ENCODE data around the gene CD302. TPM values are rescaled to one million over a fixed set of nuclear protein-coding genes. Genes with fewer than 3 reads are reported as not detected.
A peak's percentile ranks its signal among the peaks of the same experiment; 100 is the strongest.

CD302 gene
- polyA plus RNA-seq = not detected in 2 replicates
- not detected in 2 replicates for polyA minus RNA-seq

DNA sequence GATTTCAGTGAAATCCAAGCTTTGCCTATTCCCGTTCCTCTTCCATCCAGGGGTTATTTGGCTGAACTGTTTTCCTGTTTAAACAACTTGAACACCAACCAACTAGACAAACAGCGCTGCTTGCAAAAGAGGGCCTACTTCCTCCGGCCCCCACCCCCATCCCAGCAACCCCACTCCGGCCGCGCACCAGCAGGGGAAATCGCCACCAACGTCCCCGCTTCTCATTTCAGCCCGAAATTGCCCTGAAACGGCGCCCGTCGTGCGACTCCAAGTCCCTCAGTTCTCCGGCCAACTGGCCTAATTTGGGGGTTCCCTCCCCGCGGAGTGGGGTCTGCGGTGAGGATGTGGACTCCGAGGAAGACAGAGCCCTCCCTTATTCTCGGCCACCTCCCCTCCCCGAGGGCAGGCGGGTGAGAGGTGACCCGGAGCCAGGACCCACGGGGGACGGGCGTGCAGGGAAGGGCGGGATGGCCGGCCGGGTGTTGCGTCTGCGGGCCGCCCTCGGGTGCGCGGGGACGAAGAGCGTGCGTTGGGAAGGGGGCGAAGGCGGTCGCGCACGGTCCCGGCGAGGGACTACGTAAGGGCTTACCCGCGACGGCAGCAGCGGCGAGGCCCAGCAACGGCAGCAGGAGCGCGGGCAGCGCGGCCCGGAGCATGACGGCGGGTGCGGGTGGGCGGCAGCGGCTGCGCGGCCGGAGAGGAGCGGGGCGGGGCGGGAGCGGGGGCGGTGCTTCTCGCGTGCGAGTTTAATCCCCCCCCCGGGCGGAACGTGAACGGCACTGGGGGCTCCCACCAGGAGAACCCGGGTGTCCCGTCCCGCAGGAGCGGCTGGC is at the start of gene CD302:
Gene CD302 (minus strand): TSS at position 666 of the 833 bp plus-strand sequence. CDS start 10 bp downstream, at position 656.
- H3F3A ChIP-seq (ENCODE audit: insufficient read depth, low read length, poor library complexity, severe bottlenecking) = no peaks in the 10 kb centered on the region
- H3K4me3 ChIP-seq (ENCODE audit: low read length) = peak within 1 kb of the TSS; percentile 51
- no peak within 1 kb of the TSS for H3K4me2 ChIP-seq (ENCODE audit: low read length)
- no peaks in the 10 kb centered on the region for H3K9me2 ChIP-seq (ENCODE audit: insufficient read depth, low read length)
- H3K9me3 ChIP-seq (ENCODE audit: low read length) = no peaks in the 10 kb centered on the region
- H2AFZ ChIP-seq (ENCODE audit: low read depth, low read length) = no peak within 1 kb of the TSS
- no peaks in the 10 kb centered on the region for H3K36me3 ChIP-seq (ENCODE audit: insufficient read depth, low read length)
- H3K27ac ChIP-seq (ENCODE audit: low read length) = no peak within 1 kb of the TSS
- H4K20me1 ChIP-seq (ENCODE audit: insufficient read depth) = no peaks in the 10 kb centered on the region
- H3K79me2 ChIP-seq (replicated peaks; ENCODE audit: insufficient read depth, low read length) = no peaks in the 10 kb centered on the region
- no peak within 1 kb of the TSS for H3K9ac ChIP-seq (ENCODE audit: low read length)
- TF ChIP-seq RAD21 (conservative IDR thresholded peaks at IDR 0.05) = no peak
- peak; percentile 11 for TF ChIP-seq POLR2AphosphoS5 (IDR thresholded peaks at IDR 0.05)
- peaks cover 40% of the 10 kb centered on the region for H3K27me3 ChIP-seq (ENCODE audit: insufficient read depth, low read depth, low read length)

DNA sequence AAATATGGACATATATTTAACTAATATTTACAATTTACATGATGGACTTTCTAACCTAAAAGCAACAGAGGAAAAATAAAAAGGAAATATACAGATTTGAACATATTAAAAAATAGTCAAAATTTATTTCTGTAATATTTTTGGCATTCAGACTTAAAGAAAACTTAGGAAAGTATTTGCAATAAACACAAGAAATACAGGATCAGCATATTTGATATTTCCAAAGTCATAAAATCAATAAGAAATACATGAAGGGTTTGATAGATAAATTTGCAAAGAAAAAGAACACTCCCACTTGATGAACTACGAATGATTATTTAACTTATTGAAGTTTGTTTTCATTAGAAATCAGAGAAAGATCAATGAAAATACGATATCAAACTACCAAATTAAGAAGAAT is 48.6 kb upstream of the CD302 start:
- Histone ChIP-seq H3K79me2 (replicated peaks; ENCODE audit: insufficient read depth, low read length) (no peaks in the 10 kb centered on the region), H3K27ac (ENCODE audit: low read length) (no peak overlapping the region), H3K9me2 (ENCODE audit: insufficient read depth, low read length) (no peaks in the 10 kb centered on the region), H3K9ac (ENCODE audit: low read length) (no peak overlapping the region), H2AFZ (ENCODE audit: low read depth, low read length) (no peak overlapping the region), H3K9me3 (ENCODE audit: low read length) (no peaks in the 10 kb centered on the region), H3K4me3 (ENCODE audit: low read length) (no peak overlapping the region), H3K4me2 (ENCODE audit: low read length) (no peak overlapping the region), H4K20me1 (ENCODE audit: insufficient read depth) (no peaks in the 10 kb centered on the region), H3F3A (ENCODE audit: insufficient read depth, low read length, poor library complexity, severe bottlenecking) (no peaks in the 10 kb centered on the region), H3K36me3 (ENCODE audit: insufficient read depth, low read length) (no peaks in the 10 kb centered on the region), H3K27me3 (ENCODE audit: insufficient read depth, low read depth, low read length) (no peaks in the 10 kb centered on the region)
- TF ChIP-seq, protein P1, sequence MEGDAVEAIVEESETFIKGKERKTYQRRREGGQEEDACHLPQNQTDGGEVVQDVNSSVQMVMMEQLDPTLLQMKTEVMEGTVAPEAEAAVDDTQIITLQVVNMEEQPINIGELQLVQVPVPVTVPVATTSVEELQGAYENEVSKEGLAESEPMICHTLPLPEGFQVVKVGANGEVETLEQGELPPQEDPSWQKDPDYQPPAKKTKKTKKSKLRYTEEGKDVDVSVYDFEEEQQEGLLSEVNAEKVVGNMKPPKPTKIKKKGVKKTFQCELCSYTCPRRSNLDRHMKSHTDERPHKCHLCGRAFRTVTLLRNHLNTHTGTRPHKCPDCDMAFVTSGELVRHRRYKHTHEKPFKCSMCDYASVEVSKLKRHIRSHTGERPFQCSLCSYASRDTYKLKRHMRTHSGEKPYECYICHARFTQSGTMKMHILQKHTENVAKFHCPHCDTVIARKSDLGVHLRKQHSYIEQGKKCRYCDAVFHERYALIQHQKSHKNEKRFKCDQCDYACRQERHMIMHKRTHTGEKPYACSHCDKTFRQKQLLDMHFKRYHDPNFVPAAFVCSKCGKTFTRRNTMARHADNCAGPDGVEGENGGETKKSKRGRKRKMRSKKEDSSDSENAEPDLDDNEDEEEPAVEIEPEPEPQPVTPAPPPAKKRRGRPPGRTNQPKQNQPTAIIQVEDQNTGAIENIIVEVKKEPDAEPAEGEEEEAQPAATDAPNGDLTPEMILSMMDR (IDR thresholded peaks at IDR 0.05; ENCODE audit: poor library complexity, severe bottlenecking) = no peak
- TF ChIP-seq RAD21 (conservative IDR thresholded peaks at IDR 0.05) (no peak), EP300 (conservative IDR thresholded peaks at IDR 0.05; ENCODE audit: poor library complexity, severe bottlenecking) (no peak), TAF1 (IDR thresholded peaks at IDR 0.05; ENCODE audit: low read depth) (no peak), POLR2AphosphoS5 (IDR thresholded peaks at IDR 0.05) (no peak)

DNA sequence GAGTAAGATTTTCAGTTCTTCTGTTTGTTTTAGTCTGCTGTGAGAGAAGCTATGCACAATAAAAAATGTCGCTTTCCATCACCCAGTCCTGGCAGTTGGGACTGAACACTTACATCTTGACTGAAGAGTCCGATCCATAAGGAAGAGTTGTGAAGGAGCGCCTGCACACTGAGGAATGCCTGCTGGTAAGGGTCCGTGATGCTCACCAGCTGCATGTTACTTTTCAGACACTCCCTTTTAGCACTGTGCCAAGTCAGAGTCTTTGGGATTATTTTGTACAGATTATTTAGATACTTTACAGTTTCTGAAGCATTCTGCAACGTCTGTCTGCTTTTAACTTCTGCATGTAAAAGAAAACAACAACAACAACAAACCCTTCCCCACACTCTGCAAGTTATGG is 42.6 kb upstream of the CD302 start:
- H3K9ac ChIP-seq (ENCODE audit: low read length) = no peak overlapping the region
- no peaks in the 10 kb centered on the region for H4K20me1 ChIP-seq (ENCODE audit: insufficient read depth)
- no peaks in the 10 kb centered on the region for H3K9me3 ChIP-seq (ENCODE audit: low read length)
- H3K27ac ChIP-seq (ENCODE audit: low read length) = no peak overlapping the region
- no peaks in the 10 kb centered on the region for H3K9me2 ChIP-seq (ENCODE audit: insufficient read depth, low read length)
- H3K36me3 ChIP-seq (ENCODE audit: insufficient read depth, low read length) = no peaks in the 10 kb centered on the region
- no peak overlapping the region for H3K4me3 ChIP-seq (ENCODE audit: low read length)
- no peaks in the 10 kb centered on the region for H3F3A ChIP-seq (ENCODE audit: insufficient read depth, low read length, poor library complexity, severe bottlenecking)
- H3K79me2 ChIP-seq (replicated peaks; ENCODE audit: insufficient read depth, low read length) = no peaks in the 10 kb centered on the region
- peaks cover 2% of the 10 kb centered on the region for H3K27me3 ChIP-seq (ENCODE audit: insufficient read depth, low read depth, low read length)
- no peak overlapping the region for H2AFZ ChIP-seq (ENCODE audit: low read depth, low read length)
- H3K4me2 ChIP-seq (ENCODE audit: low read length) = no peak overlapping the region
- no peak for TF ChIP-seq TAF1 (IDR thresholded peaks at IDR 0.05; ENCODE audit: low read depth)
- no peak for TF ChIP-seq RAD21 (conservative IDR thresholded peaks at IDR 0.05)

DNA sequence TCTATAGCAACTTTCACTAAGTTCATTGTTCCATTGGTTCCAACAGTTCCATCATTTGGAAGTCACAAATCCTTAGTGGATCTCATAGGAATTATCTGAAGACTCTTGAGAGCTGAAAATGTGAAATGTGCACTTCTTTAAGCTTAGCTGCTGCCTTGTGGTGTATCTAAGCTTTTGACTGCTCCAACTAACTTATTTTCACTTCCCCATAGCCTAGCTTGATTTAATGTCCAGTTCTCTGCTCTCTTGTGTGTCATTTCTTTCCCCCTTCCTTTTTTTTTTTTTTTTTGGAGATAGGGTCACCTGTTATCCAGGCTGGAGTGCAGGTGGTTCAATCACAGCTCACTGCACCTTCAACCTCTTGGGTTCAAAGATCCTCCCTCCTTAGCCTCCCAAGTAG is 34.9 kb upstream of the CD302 start:
- Histone ChIP-seq H3K9me3 (ENCODE audit: low read length) (no peaks in the 10 kb centered on the region), H2AFZ (ENCODE audit: low read depth, low read length) (no peak overlapping the region), H3K9ac (ENCODE audit: low read length) (no peak overlapping the region), H3K4me2 (ENCODE audit: low read length) (no peak overlapping the region), H3K27ac (ENCODE audit: low read length) (no peak overlapping the region), H4K20me1 (ENCODE audit: insufficient read depth) (no peaks in the 10 kb centered on the region), H3F3A (ENCODE audit: insufficient read depth, low read length, poor library complexity, severe bottlenecking) (no peaks in the 10 kb centered on the region), H3K4me3 (ENCODE audit: low read length) (no peak overlapping the region), H3K9me2 (ENCODE audit: insufficient read depth, low read length) (no peaks in the 10 kb centered on the region), H3K36me3 (ENCODE audit: insufficient read depth, low read length) (no peaks in the 10 kb centered on the region), H3K27me3 (ENCODE audit: insufficient read depth, low read depth, low read length) (peaks cover 2% of the 10 kb centered on the region), H3K79me2 (replicated peaks; ENCODE audit: insufficient read depth, low read length) (no peaks in the 10 kb centered on the region)
- no peak for TF ChIP-seq EP300 (conservative IDR thresholded peaks at IDR 0.05; ENCODE audit: poor library complexity, severe bottlenecking)
- no peak for TF ChIP-seq EZH2 (IDR thresholded peaks at IDR 0.05; ENCODE audit: borderline replicate concordance, insufficient read depth, low read length, poor library complexity, severe bottlenecking)
- TF ChIP-seq, protein P1 (IDR thresholded peaks at IDR 0.05; ENCODE audit: poor library complexity, severe bottlenecking) = no peak
- TF ChIP-seq MXI1 (conservative IDR thresholded peaks at IDR 0.05; ENCODE audit: poor library complexity, severe bottlenecking) = no peak

Data from neural cell (in vitro differentiated cells).